Calu3 (cell line): ENCODE results near the gene BSX. TPM values are rescaled to one million over a fixed set of nuclear protein-coding genes. Genes with fewer than 3 reads are reported as not detected.

ENCODE experiments used
- BruUV-seq: library from RNA; stranded (reverse); fragments of 400-500 nt; replicated peaks from 2 replicates; lab custom pipeline; 2021; lab: Mats Ljungman, UMichigan
- CTCF ChIA-PET: fragments of 300-600 bp; sonication (Branson Sonifier 250); formaldehyde crosslinking; loops from one replicate; lab custom pipeline; 2022; ENCODE audit warnings: antibody characterized with exemption; lab: Charles Lee
- DNase-seq: peaks from one replicate; pipeline ENCODE4 v3.0.0; 2022
- H3K27ac Mint-ChIP-seq: one replicate; pipeline ENCODE4 v1.8.0; 2022; ENCODE audit warnings: mixed read lengths; ENCODE audit not compliant: unreplicated experiment
- H3K27me3 Mint-ChIP-seq: one replicate; pipeline ENCODE4 v1.8.0; 2022; ENCODE audit warnings: mixed read lengths; ENCODE audit not compliant: unreplicated experiment
- H3K36me3 Mint-ChIP-seq: one replicate; pipeline ENCODE4 v1.8.0; 2022; ENCODE audit warnings: mild to moderate bottlenecking, moderate library complexity, mixed read lengths; ENCODE audit not compliant: insufficient read depth, unreplicated experiment
- H3K4me1 Mint-ChIP-seq: one replicate; pipeline ENCODE4 v1.8.0; 2022; ENCODE audit warnings: mild to moderate bottlenecking, low read depth, mixed read lengths; ENCODE audit not compliant: unreplicated experiment
- H3K4me3 Mint-ChIP-seq: one replicate; pipeline ENCODE4 v1.8.0; 2022; ENCODE audit warnings: mild to moderate bottlenecking, low read depth, moderate library complexity, mixed read lengths; ENCODE audit not compliant: unreplicated experiment
- H3K9me3 Mint-ChIP-seq: one replicate; pipeline ENCODE4 v1.8.0; 2022; ENCODE audit warnings: low read depth, mixed read lengths; ENCODE audit not compliant: unreplicated experiment
- CTCF ChIP-seq: fragments of 200-600 bp; IDR thresholded peaks from one replicate; pipeline ENCODE4 v1.8.0; 2022; ENCODE audit warnings: antibody characterized with exemption; ENCODE audit not compliant: unreplicated experiment
- intact Hi-C: fragments of 100-400 bp; cut with micrococcal nuclease; formaldehyde crosslinking; loops from one replicate; pipeline ENCODE4 v1.10.0; 2022; ENCODE audit not compliant: unreplicated experiment
- total RNA-seq: library from RNA; stranded (reverse); gene quantifications from 2 replicates; pipeline ENCODE4 v1.2.3, GENCODE V29; 2022

Gene BSX
- total RNA-seq, 1 experiment from 2014 or later = not detected

- no peak for TF ChIP-seq CTCF
- no peak for DNase-seq
- Mint-ChIP-seq H3K36me3 (no peaks in the 10 kb centered on the region), H3K9me3 (no peaks in the 10 kb centered on the region), H3K27me3 (peaks cover 96% of the 10 kb centered on the region), H3K4me3 (no peak overlapping the region), H3K27ac (no peak overlapping the region), H3K4me1 (no peaks in the 10 kb centered on the region)
- CTCF ChIA-PET = no interaction called here
- BruUV-seq = no TSS peak
- intact Hi-C loops = no loop called here
Measured at GRCh38 chr11:122979103-122979814, 2.4 kb downstream of the BSX start.

GRCh38 chr11:122978299-122978620 is 3.4 kb downstream of the BSX start:
- intact Hi-C loops = no loop called here
- Mint-ChIP-seq H3K36me3 (no peaks in the 10 kb centered on the region), H3K27me3 (peaks cover 98% of the 10 kb centered on the region), H3K4me1 (no peaks in the 10 kb centered on the region), H3K4me3 (no peak overlapping the region), H3K9me3 (no peaks in the 10 kb centered on the region), H3K27ac (no peak overlapping the region)
- no peak for DNase-seq
- BruUV-seq = no TSS peak
- CTCF ChIA-PET = no interaction called here
- TF ChIP-seq CTCF = no peak

DNA sequence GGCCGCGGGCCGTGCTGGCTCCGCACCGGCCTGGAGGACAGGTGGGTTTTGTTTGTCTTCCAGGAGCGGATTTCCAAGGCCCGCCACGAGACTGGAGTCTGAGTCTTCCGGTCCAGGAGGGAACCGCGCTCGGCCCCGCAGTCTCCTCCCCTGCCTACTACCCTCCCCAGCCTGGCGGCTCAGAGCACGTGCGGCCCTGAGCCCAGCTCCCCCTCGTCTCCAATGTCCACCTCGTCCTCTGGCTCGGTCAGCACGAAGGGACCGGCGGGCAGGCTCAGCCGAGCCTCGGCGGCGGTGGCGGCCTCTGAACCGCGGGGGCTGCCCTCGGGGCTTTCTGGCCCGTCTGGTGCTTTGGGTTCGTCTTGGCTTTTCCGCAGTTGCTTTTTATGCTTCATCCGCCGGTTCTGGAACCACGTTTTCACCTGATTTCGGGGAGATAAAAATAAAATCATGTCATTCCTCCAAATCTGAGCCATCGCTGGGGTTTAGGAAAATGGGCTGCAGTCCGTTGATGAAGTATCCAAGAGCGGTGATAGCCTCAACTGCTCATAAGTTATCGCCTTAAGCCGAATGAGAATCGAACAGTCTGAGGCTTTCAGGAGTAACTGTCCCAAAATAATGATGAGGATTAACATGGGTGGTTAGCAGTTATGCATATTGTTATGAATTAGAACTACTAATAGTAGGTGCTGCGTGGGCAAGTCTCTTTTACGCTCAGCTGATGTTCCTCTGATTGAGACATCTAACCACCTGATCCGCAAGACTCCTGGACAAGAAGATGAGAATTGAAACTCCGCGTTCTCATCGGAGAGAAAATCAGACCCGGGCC is 4.0 kb downstream of the BSX start:
- Mint-ChIP-seq H3K9me3 (no peaks in the 10 kb centered on the region), H3K4me3 (no peak overlapping the region), H3K4me1 (no peaks in the 10 kb centered on the region), H3K27me3 (peaks cover 98% of the 10 kb centered on the region), H3K36me3 (no peaks in the 10 kb centered on the region), H3K27ac (no peak overlapping the region)
- intact Hi-C loops = no loop called here
- CTCF ChIA-PET = no interaction called here
- TF ChIP-seq CTCF = no peak
- no peak for DNase-seq
- BruUV-seq = no TSS peak

- no TSS peak for BruUV-seq
- intact Hi-C loops = no loop called here
- no peaks in the 10 kb centered on the region for H3K36me3 Mint-ChIP-seq
- H3K9me3 Mint-ChIP-seq = no peaks in the 10 kb centered on the region
- no peaks in the 10 kb centered on the region for H3K4me1 Mint-ChIP-seq
- no peak overlapping the region for H3K4me3 Mint-ChIP-seq
- CTCF ChIA-PET = no interaction called here
- no peak for TF ChIP-seq CTCF
- H3K27me3 Mint-ChIP-seq = peaks cover 92% of the 10 kb centered on the region
- DNase-seq = no peak
- H3K27ac Mint-ChIP-seq = no peak overlapping the region
Measured at GRCh38 chr11:122976734-122977469, 4.7 kb downstream of the BSX start.
